OCI-LY7 (cell line): ENCODE measurements around the gene ZDBF2. TPM values are rescaled to one million over a fixed set of nuclear protein-coding genes. Genes with fewer than 3 reads are reported as not detected.
"Not testable (repeated sequence)": the region's sequence is repeated elsewhere in the genome, so short reads cannot be mapped to it uniquely, and the experiment has no call there.

Source experiments
- BruUV-seq: library from RNA; stranded (reverse); fragments of 400-500 nt; replicated peaks from 2 replicates; lab custom pipeline; 2021; lab: Mats Ljungman, UMichigan
- CTCF ChIA-PET: fragments of 300-600 bp; sonication (Branson Sonifier 250); formaldehyde crosslinking; loops from one replicate; lab custom pipeline; 2022; ENCODE audit warnings: antibody characterized with exemption; ENCODE audit not compliant: unreplicated experiment; lab: Charles Lee
- POLR2A ChIA-PET: fragments of 300-600 bp; sonication (Branson Sonifier 250); formaldehyde crosslinking; loops from one replicate; lab custom pipeline; 2022; ENCODE audit warnings: antibody characterized with exemption; lab: Charles Lee
- DNase-seq: peaks from one replicate; pipeline ENCODE4 v3.0.0-alpha.2; 2015; ENCODE audit warnings: low spot score
- H2AFZ ChIP-seq: fragments of 200-600 bp; sonication (generic), shearing (Covaris generic); 2 replicates; pipeline ENCODE4 v1.6.1; 2014; ENCODE audit warnings: mild to moderate bottlenecking, antibody characterized with exemption, low read length, moderate library complexity
- H3K27ac ChIP-seq: fragments of 200-600 bp; sonication (generic); 2 replicates; pipeline ENCODE4 v1.5.1; 2014; ENCODE audit warnings: mixed run types, low read depth, mild to moderate bottlenecking, moderate library complexity, low read length, inconsistent platforms; ENCODE audit not compliant: poor library complexity, severe bottlenecking
- H3K36me3 ChIP-seq: fragments of 200-600 bp; sonication (generic); 2 replicates; pipeline ENCODE4 v1.6.1; 2014; ENCODE audit warnings: mild to moderate bottlenecking, antibody characterized with exemption, low read length, moderate library complexity, mixed read lengths; ENCODE audit not compliant: insufficient read depth
- H3K4me1 ChIP-seq: fragments of 200-600 bp; sonication (generic); 2 replicates; pipeline ENCODE4 v1.5.1; 2014; ENCODE audit warnings: mild to moderate bottlenecking, low read length; ENCODE audit not compliant: insufficient read depth, poor library complexity, severe bottlenecking
- H3K4me2 ChIP-seq: fragments of 200-600 bp; sonication (generic); 2 replicates; pipeline ENCODE4 v1.6.1; 2014; ENCODE audit warnings: mild to moderate bottlenecking, low read length
- H3K4me3 ChIP-seq: fragments of 200-600 bp; sonication (generic); 2 replicates; pipeline ENCODE4 v1.5.1; 2014; ENCODE audit warnings: mild to moderate bottlenecking, low read depth, low read length; ENCODE audit not compliant: poor library complexity, severe bottlenecking
- H3K79me2 ChIP-seq: fragments of 200-600 bp; sonication (generic); 2 replicates; pipeline ENCODE4 v1.6.1; 2016; ENCODE audit warnings: low read depth, mild to moderate bottlenecking, low read length, moderate library complexity, mixed read lengths; ENCODE audit not compliant: insufficient read depth
- H3K9me2 ChIP-seq: fragments of 200-600 bp; sonication (generic); 2 replicates; pipeline ENCODE4 v1.6.1; 2016; ENCODE audit warnings: mild to moderate bottlenecking, low read length, mixed read lengths; ENCODE audit not compliant: insufficient read depth
- H3K9me3 ChIP-seq: fragments of 200-600 bp; sonication (generic); 2 replicates; pipeline ENCODE4 v1.6.1; 2014; ENCODE audit warnings: mild to moderate bottlenecking, mixed run types, low read length, mixed read lengths
- H4K20me1 ChIP-seq: fragments of 200-600 bp; sonication (generic); 2 replicates; pipeline ENCODE4 v1.6.1; 2014; ENCODE audit warnings: mild to moderate bottlenecking, antibody characterized with exemption, low read length, moderate library complexity, mixed read lengths; ENCODE audit not compliant: insufficient read depth
- CTCF ChIP-seq: fragments of 200-600 bp; sonication (generic); conservative IDR thresholded peaks from 2 replicates; pipeline ENCODE4 v1.5.1; 2014; ENCODE audit warnings: mild to moderate bottlenecking, antibody characterized with exemption, low read length, moderate library complexity, mixed read lengths
- EZH2phosphoT487 ChIP-seq: fragments of 200-600 bp; sonication (generic); IDR thresholded peaks from 2 replicates; pipeline ENCODE4 v1.6.1; 2018; ENCODE audit warnings: low read depth, borderline replicate concordance, mild to moderate bottlenecking, mixed run types, antibody characterized with exemption, low read length, moderate library complexity, mixed read lengths
- intact Hi-C: fragments of 100-400 bp; cut with micrococcal nuclease; formaldehyde crosslinking; loops from one replicate; pipeline ENCODE4 v1.10.0; 2022; ENCODE audit not compliant: unreplicated experiment
- total RNA-seq, 2 experiments: library from RNA; depleted of rRNA in 1 of 2; stranded (reverse); fragments of >200 nt in 1 of 2; shearing (Covaris generic) in 1 of 2; gene quantifications; 2 replicates each; pipeline ENCODE4 v1.2.3, GENCODE V29; 2014 to 2022

Gene ZDBF2
- total RNA-seq, 2 experiments from 2014 or later, result 13.9 to 44.3 TPM

GRCh38 chr2:206353685-206354084, 79.2 kb downstream of the ZDBF2 start:
- no peaks in the 10 kb centered on the region for H3K9me2 ChIP-seq
- no peak overlapping the region for H3K27ac ChIP-seq
- intact Hi-C loops, result no loop called here
- ChIA-PET POLR2A (no interaction called here), CTCF (no interaction called here)
- H3K4me1 ChIP-seq, result peaks cover 4% of the 10 kb centered on the region
- H2AFZ ChIP-seq, result no peak overlapping the region; the same call in 1 of the 2 replicates
- no TSS peak for BruUV-seq
- H3K9me3 ChIP-seq, result no peaks in the 10 kb centered on the region
- no peak for TF ChIP-seq EZH2phosphoT487
- TF ChIP-seq CTCF, result peak; percentile 41
- H3K4me3 ChIP-seq, result no peak overlapping the region
- DNase-seq, result peak; percentile 11
- H4K20me1 ChIP-seq, result no peaks in the 10 kb centered on the region
- no peaks in the 10 kb centered on the region for H3K36me3 ChIP-seq
- no peak overlapping the region for H3K4me2 ChIP-seq
- H3K79me2 ChIP-seq, result no peaks in the 10 kb centered on the region

- ChIA-PET CTCF (no interaction called here), POLR2A (interaction anchor here (0.6 kb wide), 1 partner anchor 8 kb away, joined by 3 read pairs; no protein-coding TSS in a partner anchor)
- TF ChIP-seq CTCF (no peak), EZH2phosphoT487 (no peak)
- Histone ChIP-seq H3K9me2 (no peaks in the 10 kb centered on the region), H3K9me3 (no peaks in the 10 kb centered on the region), H3K79me2 (no peaks in the 10 kb centered on the region), H3K36me3 (no peaks in the 10 kb centered on the region), H3K4me1 (peaks cover 4% of the 10 kb centered on the region), H3K27ac (no peak overlapping the region), H3K4me2 (no peak overlapping the region), H3K4me3 (no peak overlapping the region), H2AFZ (no peak overlapping the region; the same call in 1 of the 2 replicates), H4K20me1 (no peaks in the 10 kb centered on the region)
- BruUV-seq, result no TSS peak
- DNase-seq, result peak; percentile 9
- intact Hi-C loops, result no loop called here
These were observed 79.7 kb downstream of the ZDBF2 start for GRCh38 chr2:206354129-206354528.

- BruUV-seq, H3K9me3 ChIP-seq, H4K20me1 ChIP-seq, H3K36me3 ChIP-seq, intact Hi-C loops, DNase-seq, H3K4me3 ChIP-seq, H3K27ac ChIP-seq, H3K4me2 ChIP-seq, H3K4me1 ChIP-seq, H3K79me2 ChIP-seq, POLR2A ChIA-PET, H3K9me2 ChIP-seq, CTCF ChIA-PET, H2AFZ ChIP-seq: not testable (repeated sequence)
These were observed 82.4 kb downstream of the ZDBF2 start for GRCh38 chr2:206356840-206357239.

- H3K79me2 ChIP-seq, H3K27ac ChIP-seq, DNase-seq, H3K9me3 ChIP-seq, intact Hi-C loops, CTCF ChIA-PET, H3K36me3 ChIP-seq, H3K4me1 ChIP-seq, H3K4me2 ChIP-seq, H2AFZ ChIP-seq, H4K20me1 ChIP-seq, H3K4me3 ChIP-seq, H3K9me2 ChIP-seq, BruUV-seq: not testable (repeated sequence)
- POLR2A ChIA-PET, result interaction anchor here (0.9 to 1.2 kb wide), 2 partner anchors 14 to 114 kb away, joined by 3 read pairs; no protein-coding TSS in a partner anchor
These were observed 86.4 kb downstream of the ZDBF2 start for GRCh38 chr2:206360840-206361239.
